ENCODE measurements around the gene EYS. TPM values are rescaled to one million over a fixed set of nuclear protein-coding genes. Genes with fewer than 3 reads are reported as not detected.

Gene EYS
- total and polyA plus RNA-seq, 9 of the 15 experiments (the other 6 are each of a cell fraction or from before 2014, with no cell fraction given): 0.03 to 0.36 (median 0.10) TPM; not detected in 2

DNA sequence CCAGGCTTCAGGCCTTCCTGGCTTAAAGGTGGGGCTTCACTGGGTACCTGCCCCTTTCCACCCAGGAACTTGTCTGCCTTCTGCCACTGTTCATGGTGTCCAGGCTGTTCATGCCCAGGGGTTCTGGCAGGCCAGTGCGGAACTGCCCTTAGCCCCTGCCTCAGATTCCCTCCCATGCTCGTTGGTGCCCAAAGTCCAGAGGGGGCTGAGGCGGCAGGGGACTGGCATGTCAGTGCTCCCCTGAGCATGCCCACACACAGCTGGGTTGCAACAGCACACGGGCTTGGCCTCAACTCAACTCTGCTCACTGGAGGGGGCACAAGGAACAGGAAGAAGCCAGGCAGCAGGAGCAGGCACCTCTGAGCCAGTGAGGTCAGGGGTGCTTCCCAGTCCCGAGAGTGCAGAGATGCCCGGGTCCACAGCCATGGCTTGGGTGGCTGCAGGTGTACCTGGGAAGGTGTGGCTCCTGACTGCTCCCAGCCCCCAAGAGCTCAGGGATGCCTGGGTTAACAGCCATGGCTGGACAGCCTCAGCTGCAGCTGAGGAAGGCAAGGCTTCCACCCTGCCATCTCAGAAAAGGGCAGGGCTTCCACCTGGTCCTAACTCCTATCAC, 845.9 kb downstream of the EYS start (continued):
- TF ChIP-seq SNAPC5 (CRISPR knock-in tag; IDR thresholded peaks at IDR 0.05): no peak
- TF ChIP-seq YY1 (IDR thresholded peaks at IDR 0.05; ENCODE audit: borderline replicate concordance in 1 of 3, control insufficient read depth in 1 of 3, extremely low read depth in 1 of 3, insufficient read depth in 3 of 3, insufficient read length in 1 of 3, insufficient replicate concordance in 2 of 3, low read depth in 1 of 3, low read length in 2 of 3): no peak
- no peak for TF ChIP-seq TSC22D4 (tag; IDR thresholded peaks at IDR 0.05)
- no peak for TF ChIP-seq RBFOX2 (IDR thresholded peaks at IDR 0.05; ENCODE audit: low read depth, low read length)

- no TSS peak for BruUV-seq (replicated peaks)
Observed at GRCh38 chr6:64860203-64860602, 846.8 kb downstream of the EYS start.

More at GRCh38 chr6:64860203-64860602, 846.8 kb downstream of the EYS start:
- ATAC-seq (no peak), FAIRE-seq (no peak), DNase-seq (ENCODE audit: extremely low read depth in 1 of 4, low spot score in 3 of 4) (no peak)
- Histone ChIP-seq H3K9ac (ENCODE audit: insufficient read depth in 1 of 2, low read depth in 2 of 2, low read length in 2 of 2) (no peak overlapping the region), H3K27me3 (ENCODE audit: control insufficient read depth in 2 of 2, insufficient read depth in 2 of 2, low read length in 2 of 2) (no peaks in the 10 kb centered on the region), H3K4me1 (replicated peaks in 1 of 2; ENCODE audit: control insufficient read depth in 2 of 2, insufficient read depth in 2 of 2, low read length in 2 of 2) (no peaks in the 10 kb centered on the region), H3K36me3 (ENCODE audit: control insufficient read depth, insufficient read depth, low read length) (no peaks in the 10 kb centered on the region), H3K4me2 (ENCODE audit: insufficient read depth, low read length) (no peak overlapping the region), H3K27ac (ENCODE audit: extremely low read depth, low read depth, low read length) (no peak overlapping the region), H3K79me2 (ENCODE audit: control insufficient read depth, insufficient read depth, low read length) (no peaks in the 10 kb centered on the region), H3K9me3 (replicated peaks; ENCODE audit: control insufficient read depth, insufficient read depth, low read depth, low read length) (no peaks in the 10 kb centered on the region), H3K9me1 (ENCODE audit: control insufficient read depth, insufficient read depth, low read length) (no peaks in the 10 kb centered on the region), H4K20me1 (replicated peaks; ENCODE audit: control insufficient read depth, insufficient read depth, low read length) (no peaks in the 10 kb centered on the region), H2AFZ (ENCODE audit: low read depth, low read length) (no peak overlapping the region), H3K4me3 (no peak overlapping the region)
- CTCF ChIA-PET (ENCODE audit: low intra/inter-chr PET ratio): no interaction called here
- 5% methylated on average over 2 of the region's 2 CpGs for WGBS (ENCODE audit: insufficient coverage, low coverage, missing lambda C conversion rate)
- intact Hi-C loops (cut with micrococcal nuclease): no loop called here
- POLR2A ChIA-PET: no interaction called here
- TF ChIP-seq SMAD3 (CRISPR knock-in tag; conservative IDR thresholded peaks at IDR 0.05): no peak
- TF ChIP-seq XRCC5 (IDR thresholded peaks at IDR 0.05; ENCODE audit: low read depth, low read length): no peak
- TF ChIP-seq SOX6 (IDR thresholded peaks at IDR 0.05): no peak
- no peak for TF ChIP-seq SIRT6 (IDR thresholded peaks at IDR 0.05; ENCODE audit: low read depth, low read length)
- TF ChIP-seq ZNF174 (CRISPR knock-in tag; IDR thresholded peaks at IDR 0.05): no peak
- no peak for TF ChIP-seq ZNF431 (CRISPR knock-in tag; IDR thresholded peaks at IDR 0.05)
- in situ Hi-C loops (cut with MboI): no loop called here
